ENCODE results near the gene HOXD8.

HOXD8 gene

DNA sequence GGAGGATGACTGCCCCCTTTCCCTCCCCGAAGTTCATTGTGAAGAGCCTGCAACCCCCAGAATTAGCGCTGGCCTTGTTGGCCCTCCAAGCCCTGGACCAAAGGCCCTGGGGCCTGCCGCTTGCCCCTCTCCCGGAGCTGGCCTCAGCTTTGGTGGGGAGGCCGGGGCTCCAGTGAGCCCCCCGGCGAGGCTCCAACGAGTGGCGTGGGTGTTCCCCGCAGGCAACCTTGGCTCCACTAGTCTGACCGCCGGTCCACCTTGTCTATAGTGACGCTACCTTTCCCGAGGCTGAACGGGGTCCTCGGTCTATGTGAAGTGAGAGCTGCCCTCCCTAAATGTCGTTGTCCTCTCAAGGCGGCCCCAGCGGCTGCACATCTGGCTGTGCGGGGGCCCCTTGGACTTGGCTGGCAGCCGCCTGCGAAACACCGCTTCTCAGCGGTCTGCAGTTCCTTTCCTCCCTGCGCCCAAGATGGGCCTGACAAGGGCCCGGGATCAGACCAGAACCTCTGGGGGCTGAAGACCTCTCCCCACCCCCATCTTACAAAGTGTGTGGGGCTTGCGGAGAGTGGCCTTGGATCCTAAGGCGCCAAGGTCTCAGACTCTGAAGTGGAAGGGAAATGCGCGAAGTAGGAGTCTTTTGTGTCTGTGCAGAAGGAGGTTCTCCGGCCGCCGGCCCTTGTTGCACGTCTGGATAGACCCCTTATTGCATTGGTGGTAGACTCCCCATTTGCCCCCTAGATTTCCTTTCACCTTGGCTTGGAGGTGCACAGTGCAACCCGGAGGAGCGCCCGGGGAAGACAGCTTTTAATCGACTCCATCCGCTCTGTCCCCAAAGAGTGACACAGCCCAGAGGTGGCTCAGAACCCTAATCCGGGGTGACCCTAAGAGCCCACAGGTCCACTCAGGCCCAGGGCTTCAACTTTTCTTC is 16.9 kb upstream of the HOXD8 start:
- no peak for DNase-seq (ENCODE audit: insufficient read length, low spot score)
- no peak for TF ChIP-seq POLR2A (IDR thresholded peaks at IDR 0.05; ENCODE audit: low read depth, low read length)
- FAIRE-seq: no peak

DNA sequence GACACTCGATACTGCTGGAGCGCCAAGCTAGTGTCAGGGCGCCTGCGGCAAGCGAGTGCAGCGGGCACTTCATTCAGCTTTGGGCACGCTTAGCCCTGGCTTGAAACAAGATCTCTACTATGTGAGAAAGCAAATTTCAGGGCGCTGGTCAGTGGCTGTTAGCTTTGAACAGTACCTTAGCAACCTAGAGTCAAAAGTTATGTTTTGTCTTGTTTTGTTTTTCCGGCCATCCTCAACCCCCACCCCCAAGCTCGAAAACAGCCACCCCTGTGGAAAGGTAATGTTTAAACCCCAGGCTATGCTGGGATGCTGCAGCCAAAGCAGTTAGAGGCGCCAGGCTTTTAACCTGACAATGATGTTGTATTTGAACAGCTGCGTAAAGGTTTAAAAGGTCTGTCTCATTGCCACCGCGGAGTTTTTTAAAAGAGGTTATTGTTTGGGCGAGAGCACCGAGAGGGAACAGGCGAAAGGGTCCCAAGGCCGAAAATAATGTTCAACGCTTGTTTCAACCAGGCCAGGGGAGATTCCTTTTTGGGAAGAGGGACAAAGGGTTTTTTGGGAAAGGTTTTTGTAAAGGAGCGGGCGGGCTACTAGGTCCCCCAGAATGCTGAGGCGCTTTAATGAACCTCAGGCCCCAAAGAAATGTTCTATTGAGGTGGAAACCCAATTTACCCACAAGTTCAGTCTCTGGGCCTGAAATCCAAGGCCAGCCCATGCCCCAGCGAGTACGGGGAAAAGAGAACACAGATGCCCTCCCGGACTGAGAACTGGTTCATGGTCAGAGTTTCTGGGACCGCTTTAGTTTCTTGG is 15.2 kb upstream of the HOXD8 start:
- TF ChIP-seq POLR2A (IDR thresholded peaks at IDR 0.05; ENCODE audit: low read depth, low read length): no peak
- no peak for FAIRE-seq
- DNase-seq (ENCODE audit: insufficient read length, low spot score): no peak

DNA sequence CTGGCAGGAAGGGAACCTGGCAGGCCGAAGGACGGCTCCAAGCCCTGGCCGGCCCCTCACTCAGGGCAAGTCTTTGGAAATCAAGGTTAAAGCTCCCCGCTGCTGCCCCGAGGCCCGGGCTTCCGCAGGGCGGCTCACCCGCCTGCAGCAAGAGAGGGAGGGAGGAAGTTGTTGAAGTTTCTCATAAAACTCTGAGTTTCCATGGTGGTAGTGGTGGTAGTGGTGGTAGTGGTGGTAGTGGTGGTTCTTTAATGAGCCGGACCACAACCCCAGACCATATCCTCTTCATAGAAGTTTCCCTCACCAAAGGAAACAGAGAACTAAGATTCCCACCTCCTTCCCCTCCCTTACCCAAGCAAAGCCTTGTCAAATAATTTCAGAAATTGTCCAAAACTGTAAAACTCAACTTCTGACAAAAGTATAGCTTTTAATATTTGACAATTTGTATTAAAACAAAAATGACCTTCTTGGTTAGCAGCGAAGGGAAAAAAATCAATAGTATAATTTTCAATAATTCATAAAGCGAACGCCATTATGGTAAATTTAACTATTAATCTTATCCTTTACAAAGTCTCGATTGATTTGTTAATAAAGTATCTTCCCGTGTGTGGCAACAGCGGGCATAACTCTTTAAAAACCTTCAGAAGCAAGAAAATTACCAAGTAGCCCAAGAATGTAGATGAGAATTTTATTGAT is 14.4 kb upstream of the HOXD8 start:
- no peak for FAIRE-seq
- TF ChIP-seq POLR2A (IDR thresholded peaks at IDR 0.05; ENCODE audit: low read depth, low read length): no peak
- no peak for DNase-seq (ENCODE audit: insufficient read length, low spot score)

DNA sequence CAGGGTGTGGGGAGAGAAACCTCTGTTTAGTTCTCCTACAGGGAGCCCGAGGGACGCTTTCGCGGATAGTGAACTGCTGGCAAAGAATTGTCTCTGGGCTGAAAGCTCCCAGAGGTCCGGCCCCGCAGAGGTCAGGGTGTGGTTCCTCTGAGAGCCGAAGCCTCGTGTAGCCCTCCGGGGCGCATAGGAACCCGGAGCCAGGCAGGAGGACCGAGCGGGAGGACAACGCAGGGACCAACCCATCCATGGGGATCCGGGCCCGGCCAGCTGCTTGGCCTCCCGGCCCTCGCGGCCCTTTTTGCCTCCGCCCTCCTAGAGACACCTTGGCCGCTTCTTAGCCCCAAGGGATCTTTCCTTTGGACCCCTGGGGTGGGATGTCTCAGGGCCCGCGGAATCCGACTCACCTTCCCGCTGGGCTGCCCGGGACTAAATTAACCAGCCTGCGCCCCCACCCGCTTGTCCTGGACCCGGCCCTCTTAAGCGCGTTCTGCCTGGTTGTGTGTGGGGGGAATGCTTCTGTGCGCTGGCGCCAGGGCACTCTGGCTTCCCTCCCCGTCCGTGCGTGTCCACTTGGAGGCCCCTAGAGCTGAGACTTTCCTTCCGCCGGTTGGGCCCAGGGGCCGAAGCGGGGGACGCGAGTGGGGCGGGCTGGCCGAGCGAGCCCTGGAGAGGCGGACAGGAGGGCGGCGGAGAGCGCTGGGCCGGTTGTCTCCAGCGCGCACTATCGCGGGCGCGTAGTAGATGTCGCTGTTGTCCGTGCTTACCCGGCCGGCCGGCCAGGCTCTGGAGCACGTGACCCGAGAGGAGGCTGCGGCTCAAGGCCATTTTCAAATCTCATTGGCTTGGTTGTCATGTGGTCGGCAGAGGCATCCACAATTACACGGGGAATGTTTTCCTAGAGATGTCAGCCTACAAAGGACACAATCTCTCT is 13.4 kb upstream of the HOXD8 start, which contains the start of gene HOXD10:
HOXD10 (plus strand) TSS at position 896 of the 931 bp plus-strand sequence. CDS start 56 bp downstream, outside the sequence.
- no peak for TF ChIP-seq POLR2A (IDR thresholded peaks at IDR 0.05; ENCODE audit: low read depth, low read length)
- no peak for DNase-seq (ENCODE audit: insufficient read length, low spot score)
- FAIRE-seq: no peak

DNA sequence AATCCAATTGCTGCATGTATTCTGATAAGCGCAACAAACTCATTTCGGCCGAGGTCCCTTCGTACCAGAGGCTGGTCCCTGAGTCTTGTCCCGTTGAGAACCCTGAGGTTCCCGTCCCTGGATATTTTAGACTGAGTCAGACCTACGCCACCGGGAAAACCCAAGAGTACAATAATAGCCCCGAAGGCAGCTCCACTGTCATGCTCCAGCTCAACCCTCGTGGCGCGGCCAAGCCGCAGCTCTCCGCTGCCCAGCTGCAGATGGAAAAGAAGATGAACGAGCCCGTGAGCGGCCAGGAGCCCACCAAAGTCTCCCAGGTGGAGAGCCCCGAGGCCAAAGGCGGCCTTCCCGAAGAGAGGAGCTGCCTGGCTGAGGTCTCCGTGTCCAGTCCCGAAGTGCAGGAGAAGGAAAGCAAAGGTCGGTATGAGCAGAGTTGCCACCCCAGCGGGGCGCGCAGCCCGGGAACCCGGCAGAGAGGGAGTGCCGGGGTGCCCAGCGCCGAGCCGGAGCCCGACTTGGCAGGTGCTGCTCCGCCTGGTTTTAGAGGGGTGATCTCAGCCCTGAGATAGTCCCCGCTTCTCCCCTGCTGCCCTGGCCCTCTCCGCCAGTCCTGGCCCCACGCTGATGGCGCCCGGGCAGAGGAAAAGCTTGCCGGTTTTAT is 12.2 kb upstream of the HOXD8 start:
- no peak for DNase-seq (ENCODE audit: insufficient read length, low spot score)
- TF ChIP-seq POLR2A (IDR thresholded peaks at IDR 0.05; ENCODE audit: low read depth, low read length): no peak
- no peak for FAIRE-seq

DNA sequence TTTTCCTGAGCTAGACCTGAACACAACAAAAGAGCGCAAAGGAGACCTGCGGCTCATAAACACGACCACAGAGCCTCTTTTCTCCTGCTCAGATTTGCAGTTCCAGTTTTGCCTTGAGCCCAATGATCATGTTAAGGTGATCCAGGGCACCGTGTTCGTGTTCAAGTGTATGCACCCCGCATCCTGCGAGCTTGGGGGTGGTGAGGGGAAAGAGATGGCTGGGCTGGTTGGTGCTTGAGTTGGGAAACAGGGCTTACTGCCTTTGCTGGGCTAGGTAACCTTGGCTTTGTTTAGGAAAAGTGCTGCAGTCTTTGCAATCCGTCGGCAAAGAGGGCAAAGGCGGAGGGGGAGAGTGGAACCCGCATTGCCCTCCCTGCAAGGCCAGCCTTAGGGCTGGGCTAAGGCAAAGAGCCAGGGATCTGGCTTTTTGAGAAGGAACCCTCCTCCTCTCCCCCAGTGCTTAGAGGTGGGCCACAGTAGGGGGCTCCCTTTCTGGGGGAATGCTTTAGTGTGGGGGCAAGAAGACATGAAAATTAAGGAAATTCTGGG is 11.6 kb upstream of the HOXD8 start:
- FAIRE-seq: no peak
- no peak for DNase-seq (ENCODE audit: insufficient read length, low spot score)
- TF ChIP-seq POLR2A (IDR thresholded peaks at IDR 0.05; ENCODE audit: low read depth, low read length): no peak

DNA sequence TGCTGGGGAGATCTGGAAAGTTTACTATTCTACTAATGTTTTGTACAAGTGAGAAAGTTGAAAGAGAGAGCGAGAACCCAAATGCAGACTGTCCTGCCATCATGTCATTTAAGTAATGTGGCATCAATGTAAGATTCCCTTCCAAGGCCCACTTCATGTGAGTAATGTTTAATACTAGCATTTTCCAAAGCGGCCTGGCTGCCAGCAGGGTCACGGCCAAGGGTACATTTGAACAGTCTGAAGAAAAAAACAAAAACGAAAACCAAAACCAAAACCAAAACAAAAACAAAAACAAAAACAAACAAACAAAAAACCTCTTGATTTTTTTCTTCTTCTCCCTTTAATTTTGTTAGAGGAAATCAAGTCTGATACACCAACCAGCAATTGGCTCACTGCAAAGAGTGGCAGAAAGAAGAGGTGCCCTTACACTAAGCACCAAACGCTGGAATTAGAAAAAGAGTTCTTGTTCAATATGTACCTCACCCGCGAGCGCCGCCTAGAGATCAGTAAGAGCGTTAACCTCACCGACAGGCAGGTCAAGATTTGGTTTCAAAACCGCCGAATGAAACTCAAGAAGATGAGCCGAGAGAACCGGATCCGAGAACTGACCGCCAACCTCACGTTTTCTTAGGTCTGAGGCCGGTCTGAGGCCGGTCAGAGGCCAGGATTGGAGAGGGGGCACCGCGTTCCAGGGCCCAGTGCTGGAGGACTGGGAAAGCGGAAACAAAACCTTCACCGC is 10.7 kb upstream of the HOXD8 start:
- TF ChIP-seq POLR2A (IDR thresholded peaks at IDR 0.05; ENCODE audit: low read depth, low read length): no peak
- DNase-seq (ENCODE audit: insufficient read length, low spot score) (no peak), FAIRE-seq (no peak)

DNA sequence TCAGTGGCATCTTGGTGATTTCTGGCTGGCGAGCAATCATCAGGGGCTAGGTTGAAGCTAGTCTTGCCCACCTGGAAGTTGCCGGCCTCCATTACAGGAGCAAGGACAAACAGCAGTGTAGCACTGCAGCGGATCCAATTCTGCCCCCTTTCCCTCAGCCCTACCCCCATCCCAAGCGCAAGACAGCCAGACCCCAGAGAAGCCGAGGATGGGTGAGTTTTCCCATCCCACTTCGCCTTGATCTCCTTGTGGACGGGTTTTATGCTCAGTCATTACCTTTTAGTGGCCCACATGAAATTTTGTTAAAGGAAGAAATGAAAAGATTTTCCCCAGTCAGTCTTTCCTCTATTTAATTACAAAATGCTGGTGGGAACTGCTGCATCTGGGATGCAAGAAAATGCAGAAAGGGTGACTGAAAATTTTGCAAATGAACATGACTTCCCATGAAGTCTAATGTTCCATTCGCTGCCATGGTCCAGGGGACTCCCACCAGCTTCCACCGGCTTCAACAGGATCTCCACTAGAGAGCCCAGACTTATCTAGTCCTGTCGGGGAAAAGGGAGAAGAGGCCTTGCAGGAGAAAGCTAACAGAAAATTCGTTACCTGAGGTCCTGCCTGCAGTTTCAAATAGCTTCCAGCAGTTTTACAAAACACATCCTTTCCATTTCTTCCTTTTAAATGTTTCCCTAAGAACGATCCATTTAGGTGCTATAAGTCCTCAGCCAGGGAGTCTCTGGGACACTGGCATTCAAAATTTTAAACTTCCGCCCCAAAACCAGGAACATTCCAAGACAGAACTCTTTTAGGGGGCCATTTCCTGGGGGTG is 8.9 kb upstream of the HOXD8 start:
- no peak for DNase-seq (ENCODE audit: insufficient read length, low spot score)
- no peak for FAIRE-seq
- TF ChIP-seq POLR2A (IDR thresholded peaks at IDR 0.05; ENCODE audit: low read depth, low read length): no peak

DNA sequence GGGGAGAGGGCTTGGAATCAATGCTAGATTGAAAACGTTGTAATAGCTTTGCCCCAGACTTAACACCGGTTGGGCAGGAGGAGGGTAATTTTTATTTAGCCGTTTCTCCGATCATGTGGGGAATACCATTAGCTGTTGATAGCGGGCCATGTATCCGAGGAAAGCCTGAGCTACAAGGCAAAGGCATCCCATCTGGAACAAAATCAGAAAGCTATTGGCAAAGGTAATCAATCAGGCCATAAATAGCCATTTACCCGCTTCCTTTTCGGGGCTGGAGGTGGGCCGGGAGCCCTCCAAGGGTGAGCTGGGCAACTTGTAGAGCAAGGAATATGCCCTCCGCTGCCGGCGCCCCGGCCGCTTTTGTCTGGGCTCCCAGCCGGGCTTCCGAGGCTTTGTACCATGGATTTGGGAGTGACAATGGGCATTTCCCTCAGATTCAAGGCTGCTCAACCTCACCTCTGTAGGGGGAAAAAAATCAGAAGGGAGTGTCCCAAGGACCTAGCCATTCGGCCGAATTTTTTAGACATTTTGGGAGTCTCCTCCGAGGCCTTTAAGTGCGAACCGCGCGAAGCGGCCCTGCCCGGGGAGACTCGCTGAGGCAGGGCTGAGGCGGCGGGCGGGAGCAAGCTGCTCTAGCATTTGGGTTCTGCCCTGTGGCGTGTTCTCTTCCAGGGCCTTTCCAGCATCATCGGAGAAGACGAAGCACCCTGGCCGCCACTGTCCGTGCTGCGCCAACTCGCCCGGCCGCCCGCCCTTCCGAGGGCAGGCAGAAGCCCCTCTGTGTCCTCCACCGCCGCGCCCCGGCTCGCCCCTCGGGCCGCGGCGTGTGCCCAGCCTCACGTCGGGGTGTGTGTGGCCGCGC is 8.1 kb upstream of the HOXD8 start:
- TF ChIP-seq POLR2A (IDR thresholded peaks at IDR 0.05; ENCODE audit: low read depth, low read length): no peak
- DNase-seq (ENCODE audit: insufficient read length, low spot score) (no peak), FAIRE-seq (no peak)

Measured in H54 (cell line).